ENCODE data around the gene ZNF100. TPM values are rescaled to one million over a fixed set of nuclear protein-coding genes. Genes with fewer than 3 reads are reported as not detected.

Gene ZNF100
- total and polyA plus RNA-seq, 2 experiments from 2014 or later = 2.3 to 9.7 TPM

GRCh38 chr19:21705393-21705792 is 62.0 kb downstream of the ZNF100 start:
- no peaks in the 10 kb centered on the region for H3K36me3 ChIP-seq (replicated peaks; ENCODE audit: insufficient read depth, low read depth)
- H3K27me3 ChIP-seq = no peaks in the 10 kb centered on the region
- no peaks in the 10 kb centered on the region for H3K9me3 ChIP-seq (ENCODE audit: low read depth)
- no peaks in the 10 kb centered on the region for H3K79me2 ChIP-seq
- no peaks in the 10 kb centered on the region for H3K9me2 ChIP-seq (replicated peaks; ENCODE audit: insufficient read depth)
- 69% methylated on average over 1 of the region's 1 CpG for WGBS (ENCODE audit: low lambda C conversion rate, missing lambda C conversion rate)
- no peak overlapping the region for H3K4me3 ChIP-seq
- no peak for TF ChIP-seq EZH2phosphoT487 (IDR thresholded peaks at IDR 0.05; ENCODE audit: low read depth, severe bottlenecking, unreplicated experiment)
- no peak for TF ChIP-seq EZH2 (IDR thresholded peaks at IDR 0.05; ENCODE audit: borderline replicate concordance)
- TF ChIP-seq CTCF (IDR thresholded peaks at IDR 0.05; ENCODE audit: poor library complexity) = no peak
- H2AFZ ChIP-seq = no peak overlapping the region
- H3K4me1 ChIP-seq (ENCODE audit: insufficient read depth) = no peaks in the 10 kb centered on the region
- no peak for DNase-seq (ENCODE audit: low spot score)
- no peaks in the 10 kb centered on the region for H4K20me1 ChIP-seq (ENCODE audit: insufficient read depth, poor library complexity, severe bottlenecking)
- no peak overlapping the region for H3K4me2 ChIP-seq
- no peak overlapping the region for H3K27ac ChIP-seq

GRCh38 chr19:21704320-21704719 is 63.1 kb downstream of the ZNF100 start:
- WGBS (ENCODE audit: low lambda C conversion rate, missing lambda C conversion rate) = 63% methylated on average over 3 of the region's 3 CpGs
- H3K4me3 ChIP-seq = no peak overlapping the region
- no peaks in the 10 kb centered on the region for H4K20me1 ChIP-seq (ENCODE audit: insufficient read depth, poor library complexity, severe bottlenecking)
- no peaks in the 10 kb centered on the region for H3K27me3 ChIP-seq
- H3K9me2 ChIP-seq (replicated peaks; ENCODE audit: insufficient read depth) = no peaks in the 10 kb centered on the region
- no peak overlapping the region for H2AFZ ChIP-seq
- H3K4me2 ChIP-seq = no peak overlapping the region
- H3K4me1 ChIP-seq (ENCODE audit: insufficient read depth) = no peaks in the 10 kb centered on the region
- no peaks in the 10 kb centered on the region for H3K9me3 ChIP-seq (ENCODE audit: low read depth)
- H3K36me3 ChIP-seq (replicated peaks; ENCODE audit: insufficient read depth, low read depth) = no peaks in the 10 kb centered on the region
- no peaks in the 10 kb centered on the region for H3K79me2 ChIP-seq
- no peak for DNase-seq (ENCODE audit: low spot score)
- no peak overlapping the region for H3K27ac ChIP-seq
- TF ChIP-seq EZH2phosphoT487 (IDR thresholded peaks at IDR 0.05; ENCODE audit: low read depth, severe bottlenecking, unreplicated experiment) (no peak), EZH2 (IDR thresholded peaks at IDR 0.05; ENCODE audit: borderline replicate concordance) (no peak), CTCF (IDR thresholded peaks at IDR 0.05; ENCODE audit: poor library complexity) (no peak)

- H3K79me2 ChIP-seq = no peaks in the 10 kb centered on the region
- H2AFZ ChIP-seq = no peak overlapping the region
- no peak overlapping the region for H3K4me2 ChIP-seq
- no peak for DNase-seq (ENCODE audit: low spot score)
- H3K9me3 ChIP-seq (ENCODE audit: low read depth) = no peaks in the 10 kb centered on the region
- 69% methylated on average over 3 of the region's 3 CpGs for WGBS (ENCODE audit: low lambda C conversion rate, missing lambda C conversion rate)
- no peaks in the 10 kb centered on the region for H3K27me3 ChIP-seq
- no peaks in the 10 kb centered on the region for H3K9me2 ChIP-seq (replicated peaks; ENCODE audit: insufficient read depth)
- H3K36me3 ChIP-seq (replicated peaks; ENCODE audit: insufficient read depth, low read depth) = no peaks in the 10 kb centered on the region
- TF ChIP-seq EZH2 (IDR thresholded peaks at IDR 0.05; ENCODE audit: borderline replicate concordance) (no peak), CTCF (IDR thresholded peaks at IDR 0.05; ENCODE audit: poor library complexity) (no peak), EZH2phosphoT487 (IDR thresholded peaks at IDR 0.05; ENCODE audit: low read depth, severe bottlenecking, unreplicated experiment) (no peak)
- H3K4me3 ChIP-seq = no peak overlapping the region
- H3K4me1 ChIP-seq (ENCODE audit: insufficient read depth) = no peaks in the 10 kb centered on the region
- no peak overlapping the region for H3K27ac ChIP-seq
- H4K20me1 ChIP-seq (ENCODE audit: insufficient read depth, poor library complexity, severe bottlenecking) = no peaks in the 10 kb centered on the region
Measured at GRCh38 chr19:21699197-21699596, 68.2 kb downstream of the ZNF100 start.

GRCh38 chr19:21698215-21698614 is 69.2 kb downstream of the ZNF100 start:
- Histone ChIP-seq H3K9me3 (ENCODE audit: low read depth) (no peaks in the 10 kb centered on the region), H3K4me1 (ENCODE audit: insufficient read depth) (no peaks in the 10 kb centered on the region), H3K27me3 (no peaks in the 10 kb centered on the region), H4K20me1 (ENCODE audit: insufficient read depth, poor library complexity, severe bottlenecking) (no peaks in the 10 kb centered on the region), H3K79me2 (no peaks in the 10 kb centered on the region), H2AFZ (no peak overlapping the region), H3K4me3 (no peak overlapping the region), H3K36me3 (replicated peaks; ENCODE audit: insufficient read depth, low read depth) (no peaks in the 10 kb centered on the region), H3K4me2 (no peak overlapping the region), H3K9me2 (replicated peaks; ENCODE audit: insufficient read depth) (no peaks in the 10 kb centered on the region), H3K27ac (no peak overlapping the region)
- peak; percentile 23 for DNase-seq (ENCODE audit: low spot score)
- TF ChIP-seq CTCF (IDR thresholded peaks at IDR 0.05; ENCODE audit: poor library complexity) = peak; percentile 57
- no peak for TF ChIP-seq EZH2phosphoT487 (IDR thresholded peaks at IDR 0.05; ENCODE audit: low read depth, severe bottlenecking, unreplicated experiment)
- WGBS (ENCODE audit: low lambda C conversion rate, missing lambda C conversion rate) = 37% methylated on average over 4 of the region's 4 CpGs
